Upper lobe of left lung (tissue), 4 donors: ENCODE data around the gene KIF26B.

Source experiments
- EP300 ChIP-seq, 4 donors: sonication (generic); formaldehyde crosslinking; IDR thresholded peaks; one replicate each; pipeline ENCODE4 v1.5.1; 2017; ENCODE audit warnings: antibody characterized with exemption in 4 of 4, control low read depth in 2 of 4
- POLR2A ChIP-seq, 4 donors: fragments of 450-650 bp; IDR thresholded peaks; one replicate each; pipeline ENCODE4 v1.5.1; 2016 to 2017; ENCODE audit warnings: antibody characterized with exemption in 4 of 4, mild to moderate bottlenecking in 2 of 4
- TF ChIP-seq, protein P1 (sequence below), 6 experiments: fragments of 450-650 bp in 4 of 6; fragments of 200-600 bp in 2 of 6; sonication (generic) in 2 of 6; IDR thresholded peaks; one replicate each; pipeline ENCODE4 v1.5.1; 2016 to 2019; ENCODE audit warnings: antibody characterized with exemption in 6 of 6

DNA sequence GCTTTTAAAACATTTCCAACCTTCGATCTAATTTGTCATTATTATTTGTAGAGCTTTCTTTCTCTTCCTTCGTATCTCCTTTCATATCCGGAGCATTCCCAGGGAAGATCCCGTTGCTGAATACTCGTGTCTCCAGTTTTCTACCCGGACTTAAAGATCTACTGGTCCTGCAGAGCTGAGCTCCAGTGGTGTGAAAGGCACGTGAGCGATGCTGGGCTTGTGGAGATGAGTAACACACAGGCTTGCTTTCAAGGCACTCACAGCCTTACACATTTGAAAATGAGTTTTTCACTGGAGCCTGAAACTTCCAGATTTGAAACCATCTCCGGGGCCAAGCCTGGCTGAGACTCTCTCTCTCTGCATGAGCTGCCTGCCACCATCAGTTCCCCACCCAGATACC lies 428.3 kb downstream of the KIF26B start:
- no peak for TF ChIP-seq EP300 (IDR thresholded peaks at IDR 0.05)
- TF ChIP-seq POLR2A (IDR thresholded peaks at IDR 0.05) = no peak
- TF ChIP-seq, protein P1, sequence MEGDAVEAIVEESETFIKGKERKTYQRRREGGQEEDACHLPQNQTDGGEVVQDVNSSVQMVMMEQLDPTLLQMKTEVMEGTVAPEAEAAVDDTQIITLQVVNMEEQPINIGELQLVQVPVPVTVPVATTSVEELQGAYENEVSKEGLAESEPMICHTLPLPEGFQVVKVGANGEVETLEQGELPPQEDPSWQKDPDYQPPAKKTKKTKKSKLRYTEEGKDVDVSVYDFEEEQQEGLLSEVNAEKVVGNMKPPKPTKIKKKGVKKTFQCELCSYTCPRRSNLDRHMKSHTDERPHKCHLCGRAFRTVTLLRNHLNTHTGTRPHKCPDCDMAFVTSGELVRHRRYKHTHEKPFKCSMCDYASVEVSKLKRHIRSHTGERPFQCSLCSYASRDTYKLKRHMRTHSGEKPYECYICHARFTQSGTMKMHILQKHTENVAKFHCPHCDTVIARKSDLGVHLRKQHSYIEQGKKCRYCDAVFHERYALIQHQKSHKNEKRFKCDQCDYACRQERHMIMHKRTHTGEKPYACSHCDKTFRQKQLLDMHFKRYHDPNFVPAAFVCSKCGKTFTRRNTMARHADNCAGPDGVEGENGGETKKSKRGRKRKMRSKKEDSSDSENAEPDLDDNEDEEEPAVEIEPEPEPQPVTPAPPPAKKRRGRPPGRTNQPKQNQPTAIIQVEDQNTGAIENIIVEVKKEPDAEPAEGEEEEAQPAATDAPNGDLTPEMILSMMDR (IDR thresholded peaks at IDR 0.05) = no peak
